SH-SY5Y (cell line): Measurements from ENCODE around the gene EHMT2.

ENCODE experiments used
- GATA2 ChIP-seq: IDR thresholded peaks from 2 replicates; pipeline ENCODE4 v1.6.1; 2011; ENCODE audit warnings: mild to moderate bottlenecking, low read depth, low read length
- GATA3 ChIP-seq: IDR thresholded peaks from 2 replicates; pipeline ENCODE4 v1.6.1; 2011; ENCODE audit warnings: low read depth, mild to moderate bottlenecking, low read length, moderate library complexity

Gene EHMT2

GRCh38 chr6:31847276-31847978, 50.1 kb downstream of the EHMT2 start:
- TF ChIP-seq GATA2 (no peak), GATA3 (no peak)

- TF ChIP-seq GATA3 = no peak
- no peak for TF ChIP-seq GATA2
Observed at GRCh38 chr6:31844507-31844906, 53.0 kb downstream of the EHMT2 start.

GRCh38 chr6:31842053-31842452, 55.4 kb downstream of the EHMT2 start:
- TF ChIP-seq GATA3 (no peak), GATA2 (no peak)

- TF ChIP-seq GATA3 (no peak), GATA2 (no peak)
Observed at GRCh38 chr6:31838968-31839367, 58.5 kb downstream of the EHMT2 start.

- TF ChIP-seq GATA3 (no peak), GATA2 (no peak)
Observed at GRCh38 chr6:31837369-31838113, 60.0 kb downstream of the EHMT2 start.

GRCh38 chr6:31836474-31837368, 60.8 kb downstream of the EHMT2 start:
- TF ChIP-seq GATA2 = no peak
- TF ChIP-seq GATA3 = no peak

- TF ChIP-seq GATA3 (no peak), GATA2 (no peak)
Observed at GRCh38 chr6:31836047-31836473, 61.4 kb downstream of the EHMT2 start.

- TF ChIP-seq GATA2 = no peak
- no peak for TF ChIP-seq GATA3
Observed at GRCh38 chr6:31834367-31835250, 62.9 kb downstream of the EHMT2 start.

- TF ChIP-seq GATA3 = no peak
- TF ChIP-seq GATA2 = no peak
Observed at GRCh38 chr6:31831350-31832215, 65.9 kb downstream of the EHMT2 start.

- TF ChIP-seq GATA2 = no peak
- TF ChIP-seq GATA3 = no peak
Observed at GRCh38 chr6:31830886-31831335, 66.6 kb downstream of the EHMT2 start.
